GM12878 (cell line): ENCODE data around the gene PPP1R7. TPM values are rescaled to one million over a fixed set of nuclear protein-coding genes. Genes with fewer than 3 reads are reported as not detected.
A peak's percentile ranks its signal among the peaks of the same experiment; 100 is the strongest.

Source experiments
- ATAC-seq: fragments of 200-7000 bp; cut with Tn5 transposase; 3 replicates; pipeline ENCODE4 v1.9.1; 2020; ENCODE audit warnings: mild to moderate bottlenecking, moderate library complexity
- BruUV-seq: library from RNA; stranded (reverse); fragments of 400-500 nt; replicated peaks from 2 replicates; lab custom pipeline; 2021; lab: Mats Ljungman, UMichigan
- CTCF ChIA-PET: fragments of 300-600 bp; sonication (Branson Sonifier 250); formaldehyde crosslinking; extraction: SDS; loops from one replicate; lab custom pipeline; 2021; ENCODE audit warnings: inconsistent platforms; lab: Yijun Ruan, JAX
- POLR2A ChIA-PET: fragments of 350-600 bp; formaldehyde crosslinking; extraction: SDS; loops from one replicate; lab custom pipeline; 2021; ENCODE audit warnings: inconsistent platforms; lab: Charles Lee
- RAD21 ChIA-PET: fragments of 300-600 bp; sonication (Branson Sonifier 250); formaldehyde crosslinking; loops from one replicate; lab custom pipeline; 2023; ENCODE audit warnings: antibody characterized with exemption; ENCODE audit not compliant: unreplicated experiment; lab: Charles Lee
- SMC1A ChIA-PET: fragments of 300-600 bp; sonication (Branson Sonifier 250); formaldehyde crosslinking; loops from one replicate; lab custom pipeline; 2023; ENCODE audit not compliant: unreplicated experiment, uncharacterized antibody; lab: Charles Lee
- DNase-seq: peaks from one replicate; pipeline ENCODE4 v3.0.0-alpha.2; 2011; ENCODE audit warnings: low read depth, low spot score
- FAIRE-seq: peaks from 3 replicates; lab custom pipeline; 2011; peaks lifted over from hg19 to GRCh38; lab: Jason Lieb, UNC
- H2AFZ ChIP-seq: 2 replicates; pipeline ENCODE4 v1.6.0; 2011; ENCODE audit warnings: low read depth, low read length, control low read depth; ENCODE audit not compliant: control insufficient read depth
- H3K27ac ChIP-seq: 2 replicates; pipeline ENCODE4 v1.5.1; 2011; ENCODE audit warnings: control low read depth; ENCODE audit not compliant: control insufficient read depth, insufficient read depth
- H3K27me3 ChIP-seq, 2 experiments: replicated peaks in 1 of 2; 2 replicates each; pipeline versions ENCODE4 v1.6.0 to v1.6.1; 2011; ENCODE audit warnings: low read length in 1 of 2; ENCODE audit not compliant: control insufficient read depth in 2 of 2, insufficient read depth in 2 of 2
- H3K36me3 ChIP-seq, 2 experiments: 2 replicates each; pipeline ENCODE4 v1.5.1; 2011; ENCODE audit warnings: low read length in 1 of 2; ENCODE audit not compliant: control insufficient read depth in 2 of 2, insufficient read depth in 2 of 2
- H3K4me1 ChIP-seq: 2 replicates; pipeline ENCODE4 v1.6.1; 2011; ENCODE audit warnings: mild to moderate bottlenecking, low read length, moderate library complexity, mixed read lengths; ENCODE audit not compliant: control insufficient read depth, insufficient read depth
- H3K4me2 ChIP-seq: 2 replicates; pipeline ENCODE4 v1.6.0; 2011; ENCODE audit warnings: control low read depth; ENCODE audit not compliant: control insufficient read depth, insufficient read depth
- H3K4me3 ChIP-seq: fragments of 200-600 bp; sonication (generic); 2 replicates; pipeline ENCODE4 v1.5.1; 2016
- H3K79me2 ChIP-seq: 2 replicates; pipeline ENCODE4 v1.6.0; 2011; ENCODE audit warnings: low read length; ENCODE audit not compliant: control insufficient read depth, insufficient read depth
- H3K9ac ChIP-seq: 2 replicates; pipeline ENCODE4 v1.8.0; 2011; ENCODE audit warnings: low read length, control low read depth, mixed read lengths; ENCODE audit not compliant: control insufficient read depth, insufficient read depth
- H3K9me3 ChIP-seq: replicated peaks from 3 replicates; pipeline ENCODE4 v1.5.1; 2011; ENCODE audit warnings: mild to moderate bottlenecking, low read length; ENCODE audit not compliant: control insufficient read depth, insufficient read depth
- H4K20me1 ChIP-seq: 2 replicates; pipeline ENCODE4 v1.6.0; 2011; ENCODE audit not compliant: control insufficient read depth, insufficient read depth
- CBFB ChIP-seq: IDR thresholded peaks from 2 replicates; pipeline ENCODE4 v1.6.1; 2016; ENCODE audit warnings: antibody characterized with exemption, low read depth
- IRF5 ChIP-seq: fragments of 450-650 bp; IDR thresholded peaks from 2 replicates; pipeline ENCODE4 v1.6.1; 2017; ENCODE audit warnings: borderline replicate concordance
- JUNB ChIP-seq: IDR thresholded peaks from 2 replicates; pipeline ENCODE4 v1.6.1; 2016; ENCODE audit warnings: antibody characterized with exemption, mild to moderate bottlenecking
- KLF5 ChIP-seq: fragments of 450-650 bp; IDR thresholded peaks from 2 replicates; pipeline ENCODE4 v1.6.1; 2014; ENCODE audit warnings: mild to moderate bottlenecking; ENCODE audit not compliant: partially characterized antibody
- MXI1 ChIP-seq: fragments of 150-350 bp; IDR thresholded peaks from 2 replicates; pipeline ENCODE4 v1.6.1; 2011; ENCODE audit warnings: low read depth, mild to moderate bottlenecking, inconsistent platforms, low read length, improper control_type of control experiment
- NR2C2 ChIP-seq: IDR thresholded peaks from 2 replicates; pipeline ENCODE4 v1.6.1; 2011; ENCODE audit warnings: borderline replicate concordance, low read depth; ENCODE audit not compliant: control insufficient read depth, insufficient read length
- NR2F1 ChIP-seq: fragments of 450-650 bp; conservative IDR thresholded peaks from 2 replicates; pipeline ENCODE4 v1.6.1; 2017; ENCODE audit warnings: mild to moderate bottlenecking
- RFX5 ChIP-seq: IDR thresholded peaks from 2 replicates; pipeline ENCODE4 v1.6.1; 2011; ENCODE audit warnings: low read depth, low read length, improper control_type of control experiment
- RUNX3 ChIP-seq: IDR thresholded peaks from 2 replicates; pipeline ENCODE4 v1.6.1; 2012; ENCODE audit warnings: low read length, inconsistent platforms
- SMAD1 ChIP-seq: fragments of 450-650 bp; IDR thresholded peaks from 2 replicates; pipeline ENCODE4 v1.6.1; 2018; ENCODE audit warnings: mild to moderate bottlenecking, low read depth; ENCODE audit not compliant: partially characterized antibody
- SMAD5 ChIP-seq: IDR thresholded peaks from 2 replicates; pipeline ENCODE4 v1.6.1; 2016; ENCODE audit warnings: antibody characterized with exemption, low read depth
- SRF ChIP-seq, 2 experiments: IDR thresholded peaks; 2 replicates each; pipeline ENCODE4 v1.6.1; 2011; ENCODE audit warnings: low read depth in 2 of 2, low read length in 2 of 2, mild to moderate bottlenecking in 1 of 2, moderate library complexity in 1 of 2
- TAF1 ChIP-seq: IDR thresholded peaks from 2 replicates; pipeline ENCODE4 v1.6.1; 2011; ENCODE audit warnings: mild to moderate bottlenecking, low read depth, low read length, borderline replicate concordance
- TARDBP ChIP-seq: IDR thresholded peaks from 2 replicates; pipeline ENCODE4 v1.6.1; 2016; ENCODE audit warnings: borderline replicate concordance
- TCF3 ChIP-seq: IDR thresholded peaks from 2 replicates; pipeline ENCODE4 v1.6.1; 2012; ENCODE audit warnings: low read depth, mild to moderate bottlenecking, low read length, borderline replicate concordance; ENCODE audit not compliant: insufficient read depth
- YY1 ChIP-seq: IDR thresholded peaks from 2 replicates; pipeline ENCODE4 v1.6.1; 2011; ENCODE audit warnings: low read depth, mild to moderate bottlenecking, low read length
- ZNF384 ChIP-seq: IDR thresholded peaks from 2 replicates; pipeline ENCODE4 v1.6.1; 2012; ENCODE audit warnings: low read depth, mild to moderate bottlenecking, low read length, improper control_type of control experiment, borderline replicate concordance
- WGBS: methylation state at CpG from one replicate; pipeline ENCODE4 v1.1.6; 2016; ENCODE audit warnings: low lambda C conversion rate; ENCODE audit not compliant: insufficient replicate concordance, insufficient coverage; ENCODE audit errors: missing lambda C conversion rate; 5-methylcytosine and 5-hydroxymethylcytosine counted together
- in situ Hi-C: fragments of 300-500 bp; cut with MboI; formaldehyde crosslinking; loops from 9 replicates; pipeline ENCODE4 v1.14.3; 2018; ENCODE audit warnings: mixed read lengths
- intact Hi-C: fragments of 100-400 bp; cut with micrococcal nuclease; formaldehyde crosslinking; loops from one replicate; pipeline ENCODE4 v1.14.2; 2022; ENCODE audit not compliant: unreplicated experiment
- polyA plus RNA-seq, 11 experiments: library from polyadenylated mRNA; depleted of rRNA in 4 of 11; unstranded in 6 of 11; stranded (reverse) in 5 of 11; fragments of >200 nt; fragmentation: Nextera tagmentation in 4 of 11; fragmentation: Illumina TruSeq in 1 of 11; extraction: Ambion mirVana in 4 of 11; extraction: Trizol in 1 of 11; gene quantifications; 1 replicate in 1 of 11; 2 replicates in 10 of 11; pipeline versions ENCODE4 v1.2.1 to v1.2.3, GENCODE V29; 2011 to 2016; ENCODE audit warnings: inconsistent platforms in 2 of 11, missing spikeins in 2 of 11, low read depth in 1 of 11
- total RNA-seq, 4 experiments: library from RNA; depleted of rRNA in 3 of 4; stranded (reverse); fragments of >200 nt in 3 of 4; fragmentation: Illumina TruSeq in 1 of 4; extraction: Trizol in 1 of 4; gene quantifications; 2 replicates each; pipeline versions ENCODE4 v1.2.1 to v1.2.3, GENCODE V29; 2013 to 2021
- TF ChIP-seq, protein P1 (sequence below): fragments of 450-650 bp; IDR thresholded peaks from 2 replicates; pipeline ENCODE4 v1.6.1; 2018; ENCODE audit warnings: borderline replicate concordance, mild to moderate bottlenecking; ENCODE audit not compliant: partially characterized antibody
- TF ChIP-seq, protein P2 (sequence below): IDR thresholded peaks from 2 replicates; pipeline ENCODE4 v1.6.1; 2012; ENCODE audit warnings: mild to moderate bottlenecking, low read depth, low read length

The PPP1R7 gene
- total and polyA plus RNA-seq, 10 of the 15 experiments (the other 5 are each of a cell fraction or from before 2014, with no cell fraction given) = 78.5 to 174 (median 93.7) TPM

DNA sequence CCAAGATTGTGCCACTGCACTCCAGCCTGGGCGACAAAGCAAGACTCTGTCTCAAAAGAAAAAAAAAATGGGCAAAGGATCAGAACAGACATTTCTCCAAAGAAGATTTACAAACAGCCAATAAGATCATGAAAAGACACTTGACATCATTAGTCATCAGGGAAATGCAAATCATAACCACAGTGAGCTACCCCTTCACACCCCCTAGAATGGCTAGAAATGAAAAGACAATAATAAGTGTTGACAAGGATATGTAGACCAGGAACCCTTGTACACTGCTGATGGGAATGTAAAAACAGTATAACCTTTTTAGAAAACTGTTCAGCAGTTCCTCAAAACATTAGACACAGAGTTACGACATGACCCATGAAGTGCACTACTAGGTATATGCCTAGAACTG is 29.8 kb upstream of the PPP1R7 start:
- H3K9ac ChIP-seq = no peak overlapping the region
- TF ChIP-seq ZNF384 (no peak), NR2F1 (no peak), KLF5 (no peak), IRF5 (no peak), JUNB (no peak), SMAD1 (no peak), RUNX3 (no peak), YY1 (no peak), SMAD5 (no peak), TARDBP (no peak), CBFB (no peak), TCF3 (no peak), RFX5 (no peak), TAF1 (no peak), MXI1 (no peak), SRF (IDR thresholded peaks at IDR 0.05; ENCODE audit: low read depth in 2 of 2, low read length in 2 of 2) (no peak), NR2C2 (no peak)
- TF ChIP-seq, protein P1, sequence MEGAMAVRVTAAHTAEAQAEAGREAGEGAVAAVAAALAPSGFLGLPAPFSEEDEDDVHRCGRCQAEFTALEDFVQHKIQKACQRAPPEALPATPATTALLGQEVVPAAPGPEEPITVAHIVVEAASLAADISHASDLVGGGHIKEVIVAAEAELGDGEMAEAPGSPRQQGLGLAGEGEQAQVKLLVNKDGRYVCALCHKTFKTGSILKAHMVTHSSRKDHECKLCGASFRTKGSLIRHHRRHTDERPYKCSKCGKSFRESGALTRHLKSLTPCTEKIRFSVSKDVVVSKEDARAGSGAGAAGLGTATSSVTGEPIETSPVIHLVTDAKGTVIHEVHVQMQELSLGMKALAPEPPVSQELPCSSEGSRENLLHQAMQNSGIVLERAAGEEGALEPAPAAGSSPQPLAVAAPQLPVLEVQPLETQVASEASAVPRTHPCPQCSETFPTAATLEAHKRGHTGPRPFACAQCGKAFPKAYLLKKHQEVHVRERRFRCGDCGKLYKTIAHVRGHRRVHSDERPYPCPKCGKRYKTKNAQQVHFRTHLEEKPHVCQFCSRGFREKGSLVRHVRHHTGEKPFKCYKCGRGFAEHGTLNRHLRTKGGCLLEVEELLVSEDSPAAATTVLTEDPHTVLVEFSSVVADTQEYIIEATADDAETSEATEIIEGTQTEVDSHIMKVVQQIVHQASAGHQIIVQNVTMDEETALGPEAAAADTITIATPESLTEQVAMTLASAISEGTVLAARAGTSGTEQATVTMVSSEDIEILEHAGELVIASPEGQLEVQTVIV = no peak
- TF ChIP-seq, protein P2, sequence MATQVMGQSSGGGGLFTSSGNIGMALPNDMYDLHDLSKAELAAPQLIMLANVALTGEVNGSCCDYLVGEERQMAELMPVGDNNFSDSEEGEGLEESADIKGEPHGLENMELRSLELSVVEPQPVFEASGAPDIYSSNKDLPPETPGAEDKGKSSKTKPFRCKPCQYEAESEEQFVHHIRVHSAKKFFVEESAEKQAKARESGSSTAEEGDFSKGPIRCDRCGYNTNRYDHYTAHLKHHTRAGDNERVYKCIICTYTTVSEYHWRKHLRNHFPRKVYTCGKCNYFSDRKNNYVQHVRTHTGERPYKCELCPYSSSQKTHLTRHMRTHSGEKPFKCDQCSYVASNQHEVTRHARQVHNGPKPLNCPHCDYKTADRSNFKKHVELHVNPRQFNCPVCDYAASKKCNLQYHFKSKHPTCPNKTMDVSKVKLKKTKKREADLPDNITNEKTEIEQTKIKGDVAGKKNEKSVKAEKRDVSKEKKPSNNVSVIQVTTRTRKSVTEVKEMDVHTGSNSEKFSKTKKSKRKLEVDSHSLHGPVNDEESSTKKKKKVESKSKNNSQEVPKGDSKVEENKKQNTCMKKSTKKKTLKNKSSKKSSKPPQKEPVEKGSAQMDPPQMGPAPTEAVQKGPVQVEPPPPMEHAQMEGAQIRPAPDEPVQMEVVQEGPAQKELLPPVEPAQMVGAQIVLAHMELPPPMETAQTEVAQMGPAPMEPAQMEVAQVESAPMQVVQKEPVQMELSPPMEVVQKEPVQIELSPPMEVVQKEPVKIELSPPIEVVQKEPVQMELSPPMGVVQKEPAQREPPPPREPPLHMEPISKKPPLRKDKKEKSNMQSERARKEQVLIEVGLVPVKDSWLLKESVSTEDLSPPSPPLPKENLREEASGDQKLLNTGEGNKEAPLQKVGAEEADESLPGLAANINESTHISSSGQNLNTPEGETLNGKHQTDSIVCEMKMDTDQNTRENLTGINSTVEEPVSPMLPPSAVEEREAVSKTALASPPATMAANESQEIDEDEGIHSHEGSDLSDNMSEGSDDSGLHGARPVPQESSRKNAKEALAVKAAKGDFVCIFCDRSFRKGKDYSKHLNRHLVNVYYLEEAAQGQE = no peak
- TF ChIP-seq, all 136 proteins: peak for 0
- ATAC-seq = 0 out of 3 replicates have a peak, but pooled peaks have one; percentile 15
- no TSS peak for BruUV-seq
- SMC1A ChIA-PET = no interaction called here
- POLR2A ChIA-PET = interaction anchor here (1.8 kb wide), 1 partner anchor 8 kb away, joined by 8 read pairs; no protein-coding TSS in a partner anchor
- CTCF ChIA-PET = no interaction called here
- DNase-seq = no peak
- Histone ChIP-seq H3K36me3 (peaks cover 16 to 19% of the 10 kb centered on the region in 2 experiments; a peak in 3 of 4 replicates), H3K9me3 (peaks cover 3% of the 10 kb centered on the region), H3K4me2 (no peak overlapping the region), H3K27ac (no peak overlapping the region), H4K20me1 (no peaks in the 10 kb centered on the region), H3K79me2 (peaks cover 15% of the 10 kb centered on the region), H2AFZ (no peak overlapping the region), H3K27me3 (no peaks in the 10 kb centered on the region), H3K4me3 (no peak overlapping the region), H3K4me1 (no peaks in the 10 kb centered on the region)
- intact Hi-C loops = no loop called here
- FAIRE-seq = peak; percentile 75
- in situ Hi-C loops = no loop called here
- WGBS = 54% methylated on average over 2 of the region's 2 CpGs
- RAD21 ChIA-PET = interaction anchor here (0.9 kb wide), 1 partner anchor 16 kb away, joined by 3 read pairs; no protein-coding TSS in a partner anchor
